SK-N-SH (cell line): ENCODE data around the gene CD74. TPM values are rescaled to one million over a fixed set of nuclear protein-coding genes. Genes with fewer than 3 reads are reported as not detected.

Source experiments
- CTCF ChIA-PET: fragments of 300-600, 350-600 bp; formaldehyde crosslinking; extraction: SDS; loops from one replicate; lab custom pipeline; 2021; lab: Yijun Ruan, JAX
- POLR2A ChIA-PET: fragments of 350-600 bp; sonication (Branson Sonifier 250); formaldehyde crosslinking; extraction: SDS; loops from one replicate; lab custom pipeline; 2020; ENCODE audit warnings: antibody characterized with exemption, inconsistent platforms; lab: Yijun Ruan, JAX
- DNase-seq: peaks from one replicate; pipeline ENCODE4 v3.0.0; 2012
- H2AFZ ChIP-seq: fragments of 200-600 bp; sonication (generic); 2 replicates; pipeline ENCODE4 v1.8.1; 2016; ENCODE audit warnings: antibody characterized with exemption, mild to moderate bottlenecking, low read depth
- H3F3A ChIP-seq: fragments of 200-600 bp; sonication (generic); replicated peaks from 2 replicates; pipeline ENCODE3; 2016; ENCODE audit warnings: antibody characterized with exemption, mild to moderate bottlenecking; ENCODE audit not compliant: insufficient read depth
- H3K27ac ChIP-seq, 2 experiments: fragments of 200-500 bp in 1 of 2; fragments of 200-600 bp in 1 of 2; sonication (Bioruptor generic) in 1 of 2; sonication (generic), shearing (Covaris generic) in 1 of 2; 2 replicates each; pipeline versions ENCODE4 v1.5.1 to v1.6.1; 2014 to 2016; ENCODE audit warnings: low read depth in 2 of 2, inconsistent platforms in 1 of 2, low read length in 1 of 2, mild to moderate bottlenecking in 1 of 2, mixed read lengths in 1 of 2
- H3K27me3 ChIP-seq: fragments of 200-600 bp; sonication (generic), shearing (Covaris generic); 2 replicates; pipeline ENCODE4 v1.6.1; 2016; ENCODE audit warnings: mixed run types; ENCODE audit not compliant: insufficient read depth
- H3K36me3 ChIP-seq, 2 experiments: fragments of 200-500 bp in 1 of 2; fragments of 200-600 bp in 1 of 2; sonication (Bioruptor generic) in 1 of 2; sonication (generic) in 1 of 2; replicated peaks in 1 of 2; 2 replicates each; pipeline versions ENCODE3 to v1.5.1; 2014 to 2016; ENCODE audit warnings: low read length in 1 of 2, mild to moderate bottlenecking in 1 of 2; ENCODE audit not compliant: insufficient read depth in 2 of 2, control insufficient read depth in 1 of 2
- H3K4me1 ChIP-seq, 2 experiments: fragments of 200-500 bp in 1 of 2; fragments of 200-600 bp in 1 of 2; sonication (Bioruptor generic) in 1 of 2; sonication (generic), shearing (Covaris generic) in 1 of 2; 2 replicates each; pipeline versions ENCODE4 v1.5.1 to v1.6.1; 2014 to 2016; ENCODE audit warnings: low read depth in 1 of 2, low read length in 1 of 2, mixed run types in 1 of 2; ENCODE audit not compliant: insufficient read depth in 2 of 2, control insufficient read depth in 1 of 2
- H3K4me2 ChIP-seq: fragments of 200-600 bp; sonication (generic), shearing (Covaris generic); 2 replicates; pipeline ENCODE4 v1.6.1; 2017; ENCODE audit warnings: mixed run types
- H3K4me3 ChIP-seq, 2 experiments: fragments of 200-500 bp in 1 of 2; fragments of 200-600 bp in 1 of 2; sonication (Bioruptor generic) in 1 of 2; sonication (generic), shearing (Covaris generic) in 1 of 2; 2 replicates each; pipeline versions ENCODE4 v1.5.1 to v1.8.1; 2014 to 2016; ENCODE audit warnings: low read depth in 2 of 2, inconsistent platforms in 1 of 2, low read length in 1 of 2, mild to moderate bottlenecking in 1 of 2, mixed read lengths in 1 of 2, moderate library complexity in 1 of 2
- H3K79me2 ChIP-seq: fragments of 200-600 bp; sonication (generic); 2 replicates; pipeline ENCODE4 v1.8.1; 2017; ENCODE audit warnings: mild to moderate bottlenecking; ENCODE audit not compliant: insufficient read depth
- H3K9ac ChIP-seq: fragments of 200-600 bp; sonication (generic); 2 replicates; pipeline ENCODE4 v1.6.1; 2017; ENCODE audit warnings: mixed run types
- H3K9me2 ChIP-seq: fragments of 200-600 bp; sonication (generic); 2 replicates; pipeline ENCODE4 v1.6.1; 2017; ENCODE audit warnings: mixed run types
- H3K9me3 ChIP-seq: fragments of 200-600 bp; sonication (generic); 2 replicates; pipeline ENCODE4 v1.6.1; 2017; ENCODE audit warnings: mixed run types, mild to moderate bottlenecking, moderate library complexity
- H4K20me1 ChIP-seq: fragments of 200-600 bp; sonication (generic); 2 replicates; pipeline ENCODE4 v1.6.1; 2017; ENCODE audit warnings: mild to moderate bottlenecking, mixed run types; ENCODE audit not compliant: insufficient read depth
- CHD2 ChIP-seq: fragments of 150-350 bp; IDR thresholded peaks from 2 replicates; pipeline ENCODE4 v1.6.1; 2018; ENCODE audit warnings: low read length; ENCODE audit not compliant: partially characterized antibody
- ELF1 ChIP-seq: IDR thresholded peaks from 2 replicates; pipeline ENCODE4 v1.4.0; 2012
- EP300 ChIP-seq, 2 experiments: IDR thresholded peaks; 2 replicates each; pipeline versions ENCODE4 v1.4.0 to v1.6.1; 2012; ENCODE audit warnings: borderline replicate concordance in 1 of 2, low read depth in 1 of 2, low read length in 1 of 2
- EZH2phosphoT487 ChIP-seq: fragments of 200-600 bp; sonication (generic); IDR thresholded peaks from 2 replicates; pipeline ENCODE4 v1.6.1; 2017; ENCODE audit warnings: low read depth, mixed run types, mild to moderate bottlenecking, antibody characterized with exemption, moderate library complexity, borderline replicate concordance
- FOXJ3 ChIP-seq: sonication (generic); formaldehyde crosslinking; IDR thresholded peaks from 2 replicates; pipeline ENCODE4 v1.5.1; 2020; ENCODE audit warnings: mild to moderate bottlenecking, missing genetic modification reagents
- GATA2 ChIP-seq: sonication (generic); formaldehyde crosslinking; IDR thresholded peaks from 2 replicates; pipeline ENCODE4 v1.5.0; 2020; ENCODE audit warnings: mild to moderate bottlenecking, missing genetic modification reagents
- NFIC ChIP-seq: IDR thresholded peaks from 2 replicates; pipeline ENCODE4 v1.4.0; 2012; ENCODE audit warnings: borderline replicate concordance
- NRF1 ChIP-seq: IDR thresholded peaks from 2 replicates; pipeline ENCODE4 v1.6.1; 2012; ENCODE audit warnings: low read depth, mild to moderate bottlenecking, low read length
- PBX3 ChIP-seq: IDR thresholded peaks from 2 replicates; pipeline ENCODE4; 2012
- POLR2AphosphoS5 ChIP-seq: IDR thresholded peaks from 2 replicates; pipeline ENCODE4 v1.6.1; 2012; ENCODE audit warnings: low read depth, low read length
- RFX5 ChIP-seq: IDR thresholded peaks from 2 replicates; pipeline ENCODE4 v1.6.1; 2012; ENCODE audit warnings: mild to moderate bottlenecking, improper control_type of control experiment, low read length
- RXRA ChIP-seq: IDR thresholded peaks from 2 replicates; pipeline ENCODE4 v1.4.0; 2012; ENCODE audit warnings: low read depth, mild to moderate bottlenecking, borderline replicate concordance
- SIN3A ChIP-seq: IDR thresholded peaks from 2 replicates; pipeline ENCODE4 v1.6.1; 2012; ENCODE audit warnings: low read depth, mild to moderate bottlenecking, low read length, moderate library complexity, borderline replicate concordance
- TCF12 ChIP-seq: IDR thresholded peaks from 2 replicates; pipeline ENCODE4 v1.4.0; 2012
- TEAD4 ChIP-seq: IDR thresholded peaks from 2 replicates; pipeline ENCODE4 v1.4.0; 2012; ENCODE audit warnings: mild to moderate bottlenecking, borderline replicate concordance; ENCODE audit not compliant: insufficient read depth
- WGBS: methylation state at CpG from one replicate; pipeline ENCODE4 v1.1.6; 2017; ENCODE audit warnings: low lambda C conversion rate; 5-methylcytosine and 5-hydroxymethylcytosine counted together
- polyA plus RNA-seq, 3 experiments: library from polyadenylated mRNA; depleted of rRNA; stranded (reverse); fragments of >200 nt; gene quantifications; 2 replicates each; pipeline ENCODE4 v1.2.3, GENCODE V29; 2012
- TF ChIP-seq, protein P1 (sequence below): IDR thresholded peaks from 2 replicates; pipeline ENCODE4 v1.4.0; 2012; ENCODE audit warnings: low read depth
- TF ChIP-seq, protein P2 (sequence below): IDR thresholded peaks from 2 replicates; pipeline ENCODE4 v1.6.1; 2012; ENCODE audit warnings: mild to moderate bottlenecking, low read depth, low read length, moderate library complexity
- TF ChIP-seq, protein P3 (sequence below): fragments of 150-350 bp; IDR thresholded peaks from 2 replicates; pipeline ENCODE4 v1.6.1; 2017; ENCODE audit warnings: antibody characterized with exemption, low read length, low read depth, borderline replicate concordance

The CD74 gene
- polyA plus RNA-seq, 1 of the 3 experiments (the other 2 are of a cell fraction) = 0.26 TPM

DNA sequence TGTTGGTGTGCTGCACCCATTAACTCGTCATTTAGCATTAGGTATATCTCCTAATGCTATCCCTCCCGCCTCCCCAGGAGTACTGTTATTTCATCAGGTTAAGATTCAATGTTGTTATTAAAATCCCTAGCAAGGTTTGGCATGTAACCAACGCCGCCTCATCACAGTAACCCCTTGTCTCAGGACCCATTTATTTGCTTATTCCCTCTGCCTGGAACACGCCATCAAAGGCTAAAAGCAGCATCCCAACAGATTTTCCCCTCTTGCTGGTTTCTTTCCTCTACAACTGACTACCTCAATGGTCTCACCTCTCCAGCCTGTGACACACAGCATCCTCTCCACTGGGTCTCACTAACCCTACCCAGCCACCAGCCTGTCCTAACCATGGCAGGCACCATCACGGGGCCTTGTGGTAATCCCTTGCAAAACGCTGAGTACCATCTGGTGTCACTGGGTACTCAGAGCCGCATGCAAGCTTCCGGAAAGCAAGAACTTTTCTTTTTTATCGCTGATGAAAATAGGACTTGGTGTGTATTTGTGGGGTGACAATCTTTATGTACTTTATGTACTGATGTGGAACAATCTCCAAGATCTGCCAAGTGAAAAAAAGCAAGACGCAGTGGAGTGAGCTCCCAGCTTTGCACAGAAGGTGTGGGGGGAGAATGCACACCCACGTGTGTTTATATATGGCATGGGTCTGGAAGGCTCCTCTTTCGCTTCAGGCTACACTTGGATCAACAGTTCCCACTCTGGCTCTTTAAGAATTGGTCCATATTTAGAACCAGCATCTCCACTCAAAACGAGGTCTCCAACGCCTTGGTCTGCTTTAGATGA lies 30.7 kb upstream of the CD74 start:
- H3K27me3 ChIP-seq = no peaks in the 10 kb centered on the region
- no peak overlapping the region for H2AFZ ChIP-seq
- no peak overlapping the region for H3K4me2 ChIP-seq
- TF ChIP-seq TEAD4 = no peak
- TF ChIP-seq, protein P1, sequence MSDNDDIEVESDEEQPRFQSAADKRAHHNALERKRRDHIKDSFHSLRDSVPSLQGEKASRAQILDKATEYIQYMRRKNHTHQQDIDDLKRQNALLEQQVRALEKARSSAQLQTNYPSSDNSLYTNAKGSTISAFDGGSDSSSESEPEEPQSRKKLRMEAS = no peak
- TF ChIP-seq NRF1 = no peak
- TF ChIP-seq EZH2phosphoT487 = no peak
- no peak for TF ChIP-seq RXRA
- peaks cover 34% of the 10 kb centered on the region for H3K79me2 ChIP-seq
- H3K27ac ChIP-seq = peak overlapping the region in 1 of 2 experiments; percentile 6; a peak in 1 of 4 replicates
- H3K9me2 ChIP-seq = no peaks in the 10 kb centered on the region
- CTCF ChIA-PET = interaction anchor here (0.9 to 2.4 kb wide), 3 partner anchors 9 to 266 kb away, joined by 3 to 6 read pairs (median 3); no protein-coding TSS in a partner anchor
- peaks cover 51 to 52% of the 10 kb centered on the region in 2 experiments for H3K36me3 ChIP-seq
- H4K20me1 ChIP-seq = peaks cover 63% of the 10 kb centered on the region
- H3K4me1 ChIP-seq = peaks cover 17 to 19% of the 10 kb centered on the region in 2 experiments; a peak in 3 of 4 replicates
- POLR2A ChIA-PET = interaction anchor here (0.7 kb wide), 1 partner anchor 71 kb away, joined by 3 read pairs; no protein-coding TSS in a partner anchor
- peaks cover 67% of the 10 kb centered on the region for H3F3A ChIP-seq
- H3K9me3 ChIP-seq = no peaks in the 10 kb centered on the region
- DNase-seq = no peak
- WGBS = 89% methylated on average over 15 of the region's 15 CpGs
- H3K4me3 ChIP-seq = no peak overlapping the region
- H3K9ac ChIP-seq = no peak overlapping the region

- Histone ChIP-seq H3K9me2 (no peaks in the 10 kb centered on the region), H3F3A (peaks cover 64% of the 10 kb centered on the region), H3K36me3 (peaks cover 45 to 46% of the 10 kb centered on the region in 2 experiments), H3K9ac (no peak overlapping the region), H3K4me3 (no peak overlapping the region), H3K79me2 (peaks cover 26% of the 10 kb centered on the region), H3K27ac (no peak overlapping the region), H3K9me3 (no peaks in the 10 kb centered on the region), H3K4me1 (peaks cover 12 to 13% of the 10 kb centered on the region in 2 experiments; a peak in 3 of 4 replicates), H3K27me3 (no peaks in the 10 kb centered on the region), H3K4me2 (no peak overlapping the region), H4K20me1 (peaks cover 55% of the 10 kb centered on the region), H2AFZ (no peak overlapping the region)
- ChIA-PET CTCF (interaction anchor here (0.9 to 2.4 kb wide), 4 partner anchors 8 to 265 kb away, joined by 3 to 6 read pairs (median 4); no protein-coding TSS in a partner anchor), POLR2A (interaction anchor here (0.7 to 0.9 kb wide), 2 partner anchors 18 to 30 kb away, joined by 3 to 4 read pairs; partner anchors contain the start of gene CD74)
- no peak for DNase-seq
- TF ChIP-seq POLR2AphosphoS5 = peak; percentile 44; the same call in 1 of the 2 replicates
- no peak for TF ChIP-seq FOXJ3
- TF ChIP-seq SIN3A = no peak
- TF ChIP-seq CHD2 = no peak
- no peak for TF ChIP-seq EZH2phosphoT487
- no peak for TF ChIP-seq NFIC
- TF ChIP-seq GATA2 (CRISPR knock-in tag) = no peak
- TF ChIP-seq, protein P2, sequence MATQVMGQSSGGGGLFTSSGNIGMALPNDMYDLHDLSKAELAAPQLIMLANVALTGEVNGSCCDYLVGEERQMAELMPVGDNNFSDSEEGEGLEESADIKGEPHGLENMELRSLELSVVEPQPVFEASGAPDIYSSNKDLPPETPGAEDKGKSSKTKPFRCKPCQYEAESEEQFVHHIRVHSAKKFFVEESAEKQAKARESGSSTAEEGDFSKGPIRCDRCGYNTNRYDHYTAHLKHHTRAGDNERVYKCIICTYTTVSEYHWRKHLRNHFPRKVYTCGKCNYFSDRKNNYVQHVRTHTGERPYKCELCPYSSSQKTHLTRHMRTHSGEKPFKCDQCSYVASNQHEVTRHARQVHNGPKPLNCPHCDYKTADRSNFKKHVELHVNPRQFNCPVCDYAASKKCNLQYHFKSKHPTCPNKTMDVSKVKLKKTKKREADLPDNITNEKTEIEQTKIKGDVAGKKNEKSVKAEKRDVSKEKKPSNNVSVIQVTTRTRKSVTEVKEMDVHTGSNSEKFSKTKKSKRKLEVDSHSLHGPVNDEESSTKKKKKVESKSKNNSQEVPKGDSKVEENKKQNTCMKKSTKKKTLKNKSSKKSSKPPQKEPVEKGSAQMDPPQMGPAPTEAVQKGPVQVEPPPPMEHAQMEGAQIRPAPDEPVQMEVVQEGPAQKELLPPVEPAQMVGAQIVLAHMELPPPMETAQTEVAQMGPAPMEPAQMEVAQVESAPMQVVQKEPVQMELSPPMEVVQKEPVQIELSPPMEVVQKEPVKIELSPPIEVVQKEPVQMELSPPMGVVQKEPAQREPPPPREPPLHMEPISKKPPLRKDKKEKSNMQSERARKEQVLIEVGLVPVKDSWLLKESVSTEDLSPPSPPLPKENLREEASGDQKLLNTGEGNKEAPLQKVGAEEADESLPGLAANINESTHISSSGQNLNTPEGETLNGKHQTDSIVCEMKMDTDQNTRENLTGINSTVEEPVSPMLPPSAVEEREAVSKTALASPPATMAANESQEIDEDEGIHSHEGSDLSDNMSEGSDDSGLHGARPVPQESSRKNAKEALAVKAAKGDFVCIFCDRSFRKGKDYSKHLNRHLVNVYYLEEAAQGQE = no peak
- no peak for TF ChIP-seq EP300 (IDR thresholded peaks at IDR 0.05; ENCODE audit: borderline replicate concordance in 1 of 2, low read depth in 1 of 2, low read length in 1 of 2)
- no peak for TF ChIP-seq TCF12
- TF ChIP-seq NRF1 = no peak
- no peak for TF ChIP-seq ELF1
- TF ChIP-seq, protein P3, sequence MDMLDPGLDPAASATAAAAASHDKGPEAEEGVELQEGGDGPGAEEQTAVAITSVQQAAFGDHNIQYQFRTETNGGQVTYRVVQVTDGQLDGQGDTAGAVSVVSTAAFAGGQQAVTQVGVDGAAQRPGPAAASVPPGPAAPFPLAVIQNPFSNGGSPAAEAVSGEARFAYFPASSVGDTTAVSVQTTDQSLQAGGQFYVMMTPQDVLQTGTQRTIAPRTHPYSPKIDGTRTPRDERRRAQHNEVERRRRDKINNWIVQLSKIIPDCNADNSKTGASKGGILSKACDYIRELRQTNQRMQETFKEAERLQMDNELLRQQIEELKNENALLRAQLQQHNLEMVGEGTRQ = no peak
- TF ChIP-seq, protein P1 = no peak
- TF ChIP-seq PBX3 = 0 out of 2 replicates have a peak, but pooled peaks have one; percentile 11
- TF ChIP-seq RFX5 = no peak
- 89% methylated on average over 6 of the region's 6 CpGs for WGBS
Measured at GRCh38 chr5:150442699-150443080, 30.0 kb upstream of the CD74 start.
